HL-60 (cell line): ENCODE data around the gene FAM89A.

Experiments
- DNase-seq, 2 experiments: peaks; one replicate each; pipeline ENCODE4 v3.0.0-alpha.2; 2010 to 2020; ENCODE audit warnings: low read depth in 1 of 2, low spot score in 1 of 2
- H3K27ac ChIP-seq: fragments of 250-450 bp; sonication (Bioruptor Pico); replicated peaks from 2 replicates; pipeline ENCODE4 v1.5.1; 2020; ENCODE audit warnings: mild to moderate bottlenecking, moderate library complexity
- H3K27me3 ChIP-seq: fragments of 250-450 bp; sonication (Bioruptor Pico); 2 replicates; pipeline ENCODE4 v1.5.1; 2021; ENCODE audit warnings: mild to moderate bottlenecking, moderate library complexity; ENCODE audit not compliant: insufficient read depth, poor library complexity, severe bottlenecking
- H3K4me3 ChIP-seq: replicated peaks from 2 replicates; pipeline ENCODE4 v1.5.1; 2011; ENCODE audit warnings: mild to moderate bottlenecking, control low read depth, low read length; ENCODE audit not compliant: insufficient read depth
- CTCF ChIP-seq: IDR thresholded peaks from one replicate; pipeline ENCODE4 v1.5.1; 2011; ENCODE audit warnings: low read length, control low read depth, inconsistent platforms; ENCODE audit not compliant: insufficient read depth
- GABPA ChIP-seq: IDR thresholded peaks from 2 replicates; pipeline ENCODE4 v1.6.1; 2012; ENCODE audit warnings: low read depth
- POLR2AphosphoS5 ChIP-seq: IDR thresholded peaks from 2 replicates; pipeline ENCODE4 v1.6.1; 2012; ENCODE audit warnings: low read depth
- REST ChIP-seq: IDR thresholded peaks from 2 replicates; pipeline ENCODE4 v1.6.1; 2012; ENCODE audit warnings: low read depth; ENCODE audit not compliant: insufficient replicate concordance
- SPI1 ChIP-seq: IDR thresholded peaks from 2 replicates; pipeline ENCODE4 v1.6.1; 2012; ENCODE audit warnings: low read depth, mild to moderate bottlenecking, borderline replicate concordance

The FAM89A gene

GRCh38 chr1:231065510-231066241 lies 25.6 kb upstream of the FAM89A start:
- TF ChIP-seq REST (no peak), POLR2AphosphoS5 (no peak), CTCF (no peak), SPI1 (no peak), GABPA (no peak)
- H3K4me3 ChIP-seq: no peak overlapping the region
- no peaks in the 10 kb centered on the region for H3K27me3 ChIP-seq
- DNase-seq: no peak
- no peak overlapping the region for H3K27ac ChIP-seq

GRCh38 chr1:231064418-231064817 lies 24.4 kb upstream of the FAM89A start:
- Histone ChIP-seq H3K27me3 (no peaks in the 10 kb centered on the region), H3K27ac (no peak overlapping the region), H3K4me3 (no peak overlapping the region)
- no peak for DNase-seq
- no peak for TF ChIP-seq CTCF
- no peak for TF ChIP-seq SPI1
- TF ChIP-seq GABPA: no peak
- no peak for TF ChIP-seq REST
- TF ChIP-seq POLR2AphosphoS5: no peak

- Histone ChIP-seq H3K27me3 (no peaks in the 10 kb centered on the region), H3K4me3 (no peak overlapping the region), H3K27ac (no peak overlapping the region)
- TF ChIP-seq GABPA (no peak), CTCF (no peak), POLR2AphosphoS5 (no peak), SPI1 (no peak), REST (no peak)
- DNase-seq: no peak
These were observed 23.3 kb upstream of the FAM89A start for GRCh38 chr1:231063331-231063730.
